A204.1 (cell line): ENCODE results near the gene MED13.
"Not testable (repeated sequence)": the region's sequence is repeated elsewhere in the genome, so short reads cannot be mapped to it uniquely, and the experiment has no call there.

ENCODE experiments used
- FAIRE-seq: peaks from 2 replicates; lab custom pipeline; 2012; peaks lifted over from hg19 to GRCh38; lab: Jason Lieb, UNC

The MED13 gene

GRCh38 chr17:61986898-61987297 is 78.2 kb downstream of the MED13 start:
- FAIRE-seq, result no peak

DNA sequence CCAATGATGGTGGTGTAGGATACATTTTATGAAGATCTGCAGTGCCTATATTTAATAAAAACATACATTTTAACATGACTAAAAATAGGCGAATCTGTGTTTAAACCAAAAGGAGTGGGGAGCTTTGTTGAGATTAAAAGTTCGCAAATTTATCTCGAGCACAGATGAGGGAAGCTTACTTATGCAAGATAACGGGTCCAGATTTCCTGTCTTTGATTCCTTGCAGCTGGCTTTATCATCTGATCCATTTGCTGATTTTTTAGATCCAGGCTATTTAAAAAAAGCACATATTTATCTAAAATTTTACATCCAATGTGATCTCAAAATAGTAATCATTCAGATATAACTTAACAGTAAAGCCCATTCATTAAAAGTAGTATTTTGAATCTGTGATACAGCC is 80.3 kb downstream of the MED13 start:
- FAIRE-seq, result no peak

DNA sequence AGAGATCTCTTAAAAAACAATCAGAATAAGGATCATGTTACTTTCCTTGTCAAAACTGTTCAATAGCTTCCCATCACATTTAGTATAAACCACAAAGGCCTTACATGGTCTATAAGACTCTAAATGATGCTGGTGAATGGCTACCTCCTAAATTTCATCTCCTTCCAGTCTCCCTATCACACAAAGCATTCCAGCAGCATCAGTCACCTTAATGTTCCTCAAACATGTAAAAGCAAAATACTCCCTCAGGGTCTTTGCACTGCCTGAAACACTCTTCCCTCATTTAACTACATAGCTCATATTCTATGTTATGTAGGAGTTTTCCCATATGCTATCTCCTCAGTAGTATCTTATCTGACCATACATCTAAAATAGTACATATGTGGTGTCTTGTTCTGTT is 83.8 kb downstream of the MED13 start:
- no peak for FAIRE-seq

- FAIRE-seq, result no peak
Measured at GRCh38 chr17:61980535-61980934, 84.5 kb downstream of the MED13 start.

- no peak for FAIRE-seq
Measured at GRCh38 chr17:61974115-61974514, 91.0 kb downstream of the MED13 start.

- FAIRE-seq, result no peak
Measured at GRCh38 chr17:61972311-61972710, 92.8 kb downstream of the MED13 start.

- FAIRE-seq, result no peak
Measured at GRCh38 chr17:61970030-61970429, 95.0 kb downstream of the MED13 start.

GRCh38 chr17:61968757-61969156 is 96.3 kb downstream of the MED13 start:
- FAIRE-seq, result no peak

DNA sequence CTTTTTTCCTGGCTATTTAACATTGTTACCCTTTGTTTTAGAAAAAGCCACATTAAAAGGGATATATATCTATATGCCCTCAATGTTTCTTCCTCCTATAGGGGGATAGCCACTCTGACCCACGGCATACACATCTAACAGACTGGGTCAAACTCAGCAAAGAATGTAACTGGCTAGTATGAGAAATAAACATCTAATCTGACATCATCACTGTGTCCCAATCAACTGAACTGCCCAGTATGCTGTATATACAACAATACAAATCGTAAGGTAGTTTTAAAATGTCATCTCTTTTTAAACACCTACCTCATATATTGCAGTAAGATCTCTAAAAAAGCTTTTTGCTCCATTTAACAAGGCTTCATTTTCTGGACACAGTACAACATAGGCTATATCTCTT is 97.3 kb downstream of the MED13 start:
- FAIRE-seq, result no peak

DNA sequence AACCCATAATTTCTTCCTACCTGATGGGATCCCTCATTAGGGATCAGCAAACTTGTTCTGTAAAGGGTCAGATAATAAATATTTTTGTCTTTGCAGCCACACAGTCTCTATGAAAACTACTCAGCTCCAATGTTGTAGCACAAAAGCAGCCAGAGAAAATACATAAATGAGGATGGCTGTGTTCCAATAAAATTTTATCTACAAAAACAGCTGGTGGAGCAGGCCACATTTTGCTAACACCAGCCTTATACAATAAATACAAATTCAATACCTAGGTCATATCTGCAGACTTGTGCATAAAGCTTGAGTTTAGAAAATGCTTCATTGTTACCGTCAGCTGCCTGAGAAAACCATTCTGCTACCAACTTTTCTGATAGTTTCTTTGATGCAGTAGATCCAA is 98.9 kb downstream of the MED13 start:
- FAIRE-seq, result no peak

GRCh38 chr17:61955619-61956018 is 109.5 kb downstream of the MED13 start:
- no peak for FAIRE-seq

DNA sequence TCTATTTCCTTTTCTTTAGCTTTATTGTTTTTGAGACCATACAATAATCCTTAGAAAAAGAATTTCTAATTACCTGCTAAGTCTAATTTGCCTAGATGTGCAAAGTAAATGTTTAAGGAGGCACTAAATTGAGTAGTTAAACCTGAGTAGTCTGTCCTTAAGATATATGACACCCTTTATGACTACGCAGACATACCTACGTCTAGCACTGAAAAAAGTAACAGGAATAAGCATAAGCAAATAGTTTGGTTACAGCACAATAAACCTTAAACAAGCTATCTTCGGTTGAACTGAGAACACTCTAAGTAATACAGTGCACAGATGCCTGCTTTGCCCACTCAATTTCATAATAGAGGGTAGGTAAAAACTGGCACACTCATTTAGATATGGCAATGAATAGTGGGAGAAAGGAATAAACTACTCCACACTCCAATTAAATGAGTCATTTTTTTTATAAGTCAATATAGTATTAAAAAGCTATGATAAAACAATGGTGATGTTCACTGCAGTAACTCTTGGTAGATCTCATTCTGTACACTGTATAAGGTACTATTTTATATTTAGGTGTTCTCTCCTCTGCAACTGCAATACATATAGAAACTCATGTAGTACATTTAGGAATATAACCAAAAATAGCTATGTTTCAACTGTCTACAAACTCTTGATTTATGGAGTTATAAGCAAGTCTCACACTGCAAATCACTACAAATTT is 117.6 kb downstream of the MED13 start:
- FAIRE-seq, result no peak

GRCh38 chr17:61946359-61946758 is 118.7 kb downstream of the MED13 start:
- FAIRE-seq, result no peak

DNA sequence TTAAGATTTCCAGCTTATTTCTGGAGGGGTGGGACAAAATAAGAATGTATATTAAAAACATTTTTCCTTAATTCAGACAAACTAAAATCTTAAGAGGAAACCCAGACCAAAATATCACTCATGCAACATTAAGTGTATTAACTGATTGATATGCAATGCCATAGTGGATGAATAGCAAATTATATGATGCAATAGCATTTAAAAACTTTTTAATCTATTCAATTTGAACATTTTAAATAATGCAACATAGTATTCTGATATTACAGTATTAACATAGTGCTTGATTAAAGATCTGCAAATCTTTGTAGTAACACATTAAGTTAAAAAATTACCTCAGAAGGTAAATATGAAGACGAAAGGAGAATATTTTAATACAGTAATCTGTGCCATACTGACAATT is 122.0 kb downstream of the MED13 start:
- no peak for FAIRE-seq

DNA sequence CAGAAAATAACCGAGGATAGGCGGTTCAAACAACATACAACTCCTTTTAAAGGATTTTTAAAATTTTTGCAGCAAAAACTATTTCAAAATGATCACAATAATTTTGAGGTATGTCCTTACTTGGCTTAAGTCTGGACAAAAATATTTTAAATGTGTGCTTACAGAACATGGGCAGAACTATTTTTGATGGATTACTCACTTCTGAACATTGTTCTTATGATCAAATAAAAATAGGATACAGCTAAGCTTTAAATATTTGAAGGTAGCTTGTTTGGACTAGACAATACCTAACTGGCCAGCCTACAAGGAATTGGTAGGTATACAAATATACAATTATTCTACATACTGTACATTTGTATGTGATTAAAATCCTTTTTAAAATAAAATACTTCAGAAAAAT is 123.0 kb downstream of the MED13 start:
- no peak for FAIRE-seq

DNA sequence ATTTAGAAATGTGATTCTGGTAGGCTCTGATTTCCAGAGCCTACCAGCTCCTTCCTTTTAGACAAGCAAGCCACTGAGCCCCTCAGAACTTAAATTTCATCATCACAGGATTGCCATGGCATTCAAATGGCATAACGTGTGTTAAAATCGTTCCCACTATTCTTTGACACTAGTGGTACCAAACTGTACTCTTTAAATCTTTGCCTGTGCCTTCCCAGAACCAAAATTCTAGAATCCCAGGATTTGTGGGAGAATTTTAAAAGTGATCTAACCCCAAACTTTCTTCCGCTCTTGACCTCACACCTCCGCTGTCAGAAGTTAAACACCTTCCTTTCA is 137.0 kb downstream of the MED13 start:
- FAIRE-seq, result no peak

DNA sequence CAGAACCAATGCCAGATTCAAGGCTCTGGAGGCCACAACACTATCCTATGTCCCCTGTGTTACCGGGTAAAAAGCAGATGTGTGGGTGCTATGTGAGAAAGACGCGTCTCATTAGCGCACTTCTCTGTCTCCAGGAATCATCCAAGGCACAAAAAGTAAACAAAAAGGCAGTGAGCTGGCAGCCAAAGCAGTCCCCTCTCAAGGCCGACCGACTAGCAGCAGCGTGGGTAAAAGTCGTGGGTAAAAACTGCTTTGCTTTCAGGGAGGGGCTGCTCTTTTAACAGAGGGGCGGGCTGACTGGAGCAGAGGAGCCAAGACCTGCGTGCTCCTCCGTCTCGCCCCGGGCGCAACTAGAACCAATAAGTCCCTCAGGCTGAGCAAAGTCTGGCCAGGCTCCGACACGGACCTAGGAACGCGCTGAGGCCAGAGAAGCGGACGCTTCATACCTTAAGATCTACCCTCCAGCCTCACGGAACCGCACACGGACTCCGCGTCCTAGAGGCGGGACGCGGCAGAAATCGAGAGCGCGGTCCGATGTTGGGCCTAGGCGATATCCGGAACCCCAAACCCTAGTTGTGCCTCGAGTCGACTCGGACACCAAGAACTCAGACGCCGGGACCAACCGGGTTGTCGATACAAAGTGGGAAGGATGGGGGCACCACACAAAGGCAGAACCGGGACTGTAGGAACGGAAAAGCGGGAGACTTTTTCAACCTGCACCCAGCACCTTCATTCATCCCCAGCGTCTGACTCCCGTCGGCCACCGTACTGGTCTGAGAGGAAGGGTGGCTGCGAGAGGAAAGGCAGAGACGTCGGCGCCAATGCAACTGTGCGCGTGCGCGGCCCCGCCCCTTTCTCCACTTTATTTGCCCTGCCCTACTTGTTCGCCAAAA is 137.6 kb downstream of the MED13 start, which contains the start of gene INTS2:
Gene INTS2 (minus strand): TSS at position 775 of the 893 bp plus-strand sequence. CDS start 1,338 bp downstream, outside the sequence.
- FAIRE-seq, result peak; percentile 77

- FAIRE-seq, result no peak
Measured at GRCh38 chr17:61926826-61927207, 138.3 kb downstream of the MED13 start.

GRCh38 chr17:61915162-61915561 is 149.9 kb downstream of the MED13 start:
- not testable (repeated sequence) for FAIRE-seq

DNA sequence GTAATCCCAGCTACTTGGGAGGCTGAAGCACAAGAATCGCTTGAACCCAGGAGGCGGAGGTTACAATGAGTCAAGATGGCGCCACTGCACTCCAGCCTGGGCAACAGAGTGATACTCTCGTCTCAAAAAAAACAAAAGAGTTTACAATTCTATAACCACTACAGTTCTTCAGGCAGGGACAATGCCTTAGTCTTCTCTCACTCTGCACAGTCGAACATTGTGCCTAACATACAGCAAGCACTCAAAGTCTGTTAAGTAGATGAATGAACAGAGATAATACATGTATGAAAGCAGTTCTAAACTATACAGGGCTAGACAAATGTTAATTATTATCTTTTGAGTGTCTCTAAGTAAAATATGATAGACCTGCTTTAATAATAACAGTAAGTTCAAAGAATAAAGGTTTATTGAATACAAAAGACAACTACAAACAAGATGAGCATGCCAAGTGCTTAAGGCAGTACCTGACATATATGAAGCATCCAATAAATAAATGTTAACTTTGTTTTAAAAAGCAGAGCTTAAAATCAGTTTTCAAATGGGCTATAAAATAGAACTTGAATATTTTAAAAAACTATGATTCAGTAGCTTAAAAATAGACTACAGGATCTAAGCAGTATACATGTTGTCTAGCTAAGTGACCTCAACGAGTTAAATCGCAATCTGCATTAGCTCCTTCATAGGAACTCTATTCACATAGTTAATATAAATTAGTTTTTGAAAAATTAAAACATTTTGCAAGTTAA is 156.6 kb downstream of the MED13 start:
- peak; percentile 19 for FAIRE-seq

GRCh38 chr17:61907361-61907760 is 157.7 kb downstream of the MED13 start:
- no peak for FAIRE-seq

DNA sequence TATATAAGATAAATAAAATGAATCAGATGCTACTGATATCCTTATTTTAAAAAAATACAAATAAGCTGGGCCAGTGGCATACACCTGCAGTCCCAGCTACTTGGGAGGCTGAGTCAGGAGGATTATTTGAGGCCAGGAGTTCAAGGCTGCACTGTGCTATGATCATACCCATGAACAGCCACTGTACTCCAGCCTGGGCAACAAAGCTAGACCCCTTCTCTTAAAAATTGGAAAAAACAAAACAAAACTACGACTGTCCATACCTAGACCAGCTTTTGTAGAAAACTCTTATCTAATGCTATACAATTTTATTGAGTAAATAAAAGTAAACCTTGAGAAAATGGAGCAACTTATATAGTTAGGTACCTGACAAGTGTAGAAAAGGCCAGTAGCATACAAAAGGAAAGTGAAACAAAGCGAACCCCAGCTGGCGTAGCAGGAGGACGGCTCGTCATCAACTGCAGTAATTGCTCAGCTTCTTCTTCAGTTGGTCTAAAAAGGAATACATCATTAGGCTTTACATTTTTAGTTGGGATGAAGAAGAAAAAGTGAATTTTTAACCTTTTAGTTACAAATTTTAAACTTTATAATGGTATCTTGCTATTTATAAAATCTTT is 160.9 kb downstream of the MED13 start:
- FAIRE-seq, result no peak

DNA sequence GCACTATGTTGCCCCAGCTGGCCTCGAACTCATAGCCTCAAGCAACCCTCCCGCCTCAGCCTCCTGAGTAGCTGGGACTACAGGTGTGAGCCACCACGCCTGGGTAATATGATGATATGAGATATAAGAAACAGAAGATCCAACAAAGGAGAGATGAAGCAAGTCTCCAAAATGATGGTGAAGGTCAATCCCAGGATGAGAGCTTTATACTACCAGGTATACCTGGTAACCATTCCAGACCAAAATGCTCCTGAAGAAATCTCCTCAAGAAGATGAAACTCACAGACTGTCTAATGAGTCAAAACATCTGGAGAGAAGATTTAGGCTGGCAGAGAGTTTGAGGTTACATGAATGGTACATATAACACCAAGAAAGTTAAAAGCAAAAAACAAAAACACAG is 161.8 kb downstream of the MED13 start:
- no peak for FAIRE-seq
